RWPE1 (cell line): ENCODE measurements around the gene FILIP1L.
A peak's percentile ranks its signal among the peaks of the same experiment; 100 is the strongest.
"Not testable (repeated sequence)": the region's sequence is repeated elsewhere in the genome, so short reads cannot be mapped to it uniquely, and the experiment has no call there.

Source experiments
- CTCF ChIA-PET: fragments of 350-600 bp; sonication (Branson Sonifier 250); formaldehyde crosslinking; extraction: SDS; loops from one replicate; lab custom pipeline; 2021; lab: Yijun Ruan, JAX
- POLR2A ChIA-PET: fragments of 400-600 bp; formaldehyde crosslinking; extraction: SDS; loops from one replicate; lab custom pipeline; 2020; ENCODE audit warnings: antibody characterized with exemption; ENCODE audit not compliant: low non-redundant PET; lab: Yijun Ruan, JAX
- DNase-seq: peaks from one replicate; pipeline ENCODE4 v3.0.0; 2012; ENCODE audit warnings: low spot score
- H3K27ac ChIP-seq: fragments of 450-650 bp; 2 replicates; pipeline ENCODE4 v1.5.1; 2017
- CTCF ChIP-seq: fragments of 450-650 bp; conservative IDR thresholded peaks from 2 replicates; pipeline ENCODE4 v1.5.1; 2017; ENCODE audit warnings: low read depth, mild to moderate bottlenecking

FILIP1L gene

GRCh38 chr3:100098784-100099070 lies 15.6 kb downstream of the FILIP1L start:
- no peak for DNase-seq
- CTCF ChIA-PET = interaction anchor here (0.7 to 1.3 kb wide), 2 partner anchors 10 to 256 kb away, joined by 3 read pairs; no protein-coding TSS in a partner anchor
- H3K27ac ChIP-seq = no peak overlapping the region
- POLR2A ChIA-PET = no interaction called here
- TF ChIP-seq CTCF = no peak

GRCh38 chr3:100097919-100098783 lies 16.1 kb downstream of the FILIP1L start:
- ChIA-PET POLR2A (no interaction called here), CTCF (interaction anchor here (0.6 to 1.3 kb wide), 2 partner anchors 14 to 255 kb away, joined by 3 read pairs; no protein-coding TSS in a partner anchor)
- DNase-seq = peak; percentile 5
- no peak overlapping the region for H3K27ac ChIP-seq
- no peak for TF ChIP-seq CTCF

GRCh38 chr3:100096866-100097265 lies 17.4 kb downstream of the FILIP1L start:
- ChIA-PET POLR2A (no interaction called here), CTCF (no interaction called here)
- no peak overlapping the region for H3K27ac ChIP-seq

GRCh38 chr3:100096286-100096685 lies 18.0 kb downstream of the FILIP1L start:
- DNase-seq, POLR2A ChIA-PET, H3K27ac ChIP-seq, CTCF ChIA-PET: not testable (repeated sequence)

More at GRCh38 chr3:100096866-100097265, 17.4 kb downstream of the FILIP1L start:
- TF ChIP-seq CTCF = no peak
- no peak for DNase-seq

- TF ChIP-seq CTCF = no peak
- ChIA-PET CTCF (no interaction called here), POLR2A (no interaction called here)
- no peak overlapping the region for H3K27ac ChIP-seq
- no peak for DNase-seq
These were observed 20.5 kb downstream of the FILIP1L start for GRCh38 chr3:100093831-100094230.

- ChIA-PET CTCF (interaction anchor here (0.5 to 1.8 kb wide), 7 partner anchors 45 to 954 kb away, joined by 3 to 7 read pairs (median 4); no protein-coding TSS in a partner anchor), POLR2A (no interaction called here)
- no peak overlapping the region for H3K27ac ChIP-seq
- DNase-seq = no peak
- no peak for TF ChIP-seq CTCF
These were observed 23.7 kb downstream of the FILIP1L start for GRCh38 chr3:100090669-100091005.
